ENCODE results near the gene ZNF337. TPM values are rescaled to one million over a fixed set of nuclear protein-coding genes. Genes with fewer than 3 reads are reported as not detected.
"Not testable (repeated sequence)": the region's sequence is repeated elsewhere in the genome, so short reads cannot be mapped to it uniquely, and the experiment has no call there.

Gene ZNF337
- total RNA-seq, 1 donor from 2014 or later = 14.1 TPM

DNA sequence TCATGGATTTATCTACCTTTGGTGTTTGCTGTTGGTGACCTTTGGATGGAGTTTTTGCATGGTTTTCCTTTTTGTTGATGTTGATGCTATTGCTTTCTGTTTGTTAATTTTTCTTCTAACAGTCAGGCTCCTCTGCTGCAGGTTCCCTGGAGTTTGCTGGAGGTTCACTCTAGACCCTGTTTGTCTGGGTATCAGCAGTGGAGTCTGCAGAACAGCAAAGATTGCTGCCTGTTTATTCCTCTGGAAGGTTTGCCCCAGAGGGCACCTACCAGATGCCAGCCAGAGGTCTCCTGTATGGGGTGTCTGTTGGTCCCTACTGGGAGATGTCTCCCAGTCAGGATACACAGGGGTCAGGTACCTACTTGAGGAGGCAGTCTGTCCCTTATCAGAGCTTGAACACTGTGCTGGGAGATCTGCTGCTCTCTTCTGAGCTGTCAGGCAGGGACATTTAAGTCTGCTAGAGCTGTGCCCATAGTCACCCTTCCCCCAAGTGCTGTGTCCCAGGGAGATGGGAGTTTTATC lies 9.2 kb upstream of the ZNF337 start:
- Histone ChIP-seq H3K9me3 (peaks cover 4% of the 10 kb centered on the region), H3K36me3 (no peaks in the 10 kb centered on the region), H3K4me1 (no peaks in the 10 kb centered on the region), H3K4me3 (no peak overlapping the region), H3K27ac (no peak overlapping the region), H3K27me3 (ENCODE audit: low read depth) (no peaks in the 10 kb centered on the region)
- DNase-seq (no peak), ATAC-seq (no peak)
- TF ChIP-seq, protein P1, sequence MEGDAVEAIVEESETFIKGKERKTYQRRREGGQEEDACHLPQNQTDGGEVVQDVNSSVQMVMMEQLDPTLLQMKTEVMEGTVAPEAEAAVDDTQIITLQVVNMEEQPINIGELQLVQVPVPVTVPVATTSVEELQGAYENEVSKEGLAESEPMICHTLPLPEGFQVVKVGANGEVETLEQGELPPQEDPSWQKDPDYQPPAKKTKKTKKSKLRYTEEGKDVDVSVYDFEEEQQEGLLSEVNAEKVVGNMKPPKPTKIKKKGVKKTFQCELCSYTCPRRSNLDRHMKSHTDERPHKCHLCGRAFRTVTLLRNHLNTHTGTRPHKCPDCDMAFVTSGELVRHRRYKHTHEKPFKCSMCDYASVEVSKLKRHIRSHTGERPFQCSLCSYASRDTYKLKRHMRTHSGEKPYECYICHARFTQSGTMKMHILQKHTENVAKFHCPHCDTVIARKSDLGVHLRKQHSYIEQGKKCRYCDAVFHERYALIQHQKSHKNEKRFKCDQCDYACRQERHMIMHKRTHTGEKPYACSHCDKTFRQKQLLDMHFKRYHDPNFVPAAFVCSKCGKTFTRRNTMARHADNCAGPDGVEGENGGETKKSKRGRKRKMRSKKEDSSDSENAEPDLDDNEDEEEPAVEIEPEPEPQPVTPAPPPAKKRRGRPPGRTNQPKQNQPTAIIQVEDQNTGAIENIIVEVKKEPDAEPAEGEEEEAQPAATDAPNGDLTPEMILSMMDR (IDR thresholded peaks at IDR 0.05) = no peak
- intact Hi-C loops (cut with DNase I) = no loop called here

DNA sequence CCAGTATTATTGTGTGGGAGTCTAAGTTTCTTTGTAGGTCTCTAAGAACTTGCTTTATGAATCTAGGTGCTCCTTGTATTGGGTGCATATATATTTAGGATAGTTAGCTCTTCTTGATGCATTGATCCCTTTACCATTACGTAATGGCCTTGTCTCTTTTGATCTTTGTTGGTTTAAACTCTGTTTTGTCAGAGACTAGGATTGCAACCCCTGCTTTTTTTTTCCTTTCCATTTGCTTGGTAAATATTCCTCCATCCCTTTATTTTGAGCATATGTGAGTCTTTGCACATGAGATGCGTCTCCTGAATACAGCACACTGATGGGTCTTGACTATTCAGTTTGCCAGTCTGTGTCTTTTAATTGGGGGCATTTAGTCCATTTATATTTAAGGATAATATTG lies 7.7 kb upstream of the ZNF337 start:
- H3K27ac ChIP-seq; H3K4me1 ChIP-seq; H3K4me3 ChIP-seq; DNase-seq; intact Hi-C loops (cut with DNase I); H3K36me3 ChIP-seq; H3K27me3 ChIP-seq (ENCODE audit: low read depth); ATAC-seq: not testable (repeated sequence)
- H3K9me3 ChIP-seq = peaks cover 18% of the 10 kb centered on the region

DNA sequence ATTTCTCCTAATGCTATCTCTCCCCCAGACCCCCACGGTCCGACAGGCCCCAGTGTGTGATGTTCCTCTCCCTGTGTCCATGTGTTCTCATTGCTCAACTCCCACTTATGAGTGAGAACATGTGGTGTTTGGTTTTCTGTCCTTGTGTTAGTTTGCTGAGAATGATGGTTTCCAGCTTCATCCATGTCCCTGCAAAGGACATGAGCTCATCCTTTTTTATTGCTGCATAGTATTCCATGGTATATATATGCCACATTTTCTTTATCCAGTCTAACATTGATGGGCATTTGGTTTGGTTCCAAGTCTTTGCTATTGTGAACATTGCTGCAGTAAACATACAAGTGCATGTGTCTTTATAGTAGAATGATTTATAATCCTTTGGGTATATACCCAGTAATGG lies 4.2 kb upstream of the ZNF337 start:
- H3K27ac ChIP-seq; H3K4me1 ChIP-seq; H3K4me3 ChIP-seq; DNase-seq; H3K27me3 ChIP-seq (ENCODE audit: low read depth); intact Hi-C loops (cut with DNase I); ATAC-seq; H3K36me3 ChIP-seq: not testable (repeated sequence)
- peaks cover 20% of the 10 kb centered on the region for H3K9me3 ChIP-seq

DNA sequence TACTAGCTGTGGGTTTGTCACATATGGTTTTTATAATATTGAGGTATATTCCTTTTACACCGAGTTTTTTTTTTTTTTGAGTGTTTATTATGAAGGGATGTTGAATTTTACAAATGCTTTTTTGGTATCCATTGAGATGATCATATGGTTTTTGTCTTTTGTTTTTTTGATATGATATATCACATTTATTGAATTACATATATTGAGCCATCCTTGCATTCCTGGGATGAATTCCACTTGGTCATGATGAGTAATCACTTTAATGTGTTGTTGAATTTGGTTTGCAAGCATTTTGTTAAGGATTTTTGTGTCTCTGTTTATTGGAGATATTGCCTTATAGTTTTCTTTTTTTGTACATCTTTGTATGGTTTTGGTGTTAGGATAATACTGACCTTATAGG lies 3.3 kb upstream of the ZNF337 start:
- TF ChIP-seq, protein P1 (IDR thresholded peaks at IDR 0.05) = no peak

DNA sequence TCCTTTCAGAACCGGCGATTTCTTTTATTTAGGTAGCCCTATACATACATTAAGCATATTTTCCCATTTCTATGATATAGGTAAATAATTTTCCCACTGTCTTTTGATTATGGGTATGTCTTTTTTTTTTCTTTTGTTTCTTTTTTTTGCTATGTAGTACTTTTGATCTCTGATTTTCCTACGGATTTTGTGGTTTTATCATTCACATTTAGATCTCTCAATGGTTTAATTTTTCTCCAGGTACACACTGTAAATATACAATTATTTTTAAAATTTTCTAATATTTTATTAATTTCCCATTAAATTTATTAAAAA lies 436 bp upstream of the ZNF337 start:
- no peak for DNase-seq
- H3K27ac ChIP-seq = peak overlapping the region; percentile 94

More for the DNA sequence above, 3.3 kb upstream of the ZNF337 start:
- DNase-seq (no peak), ATAC-seq (no peak)
- Histone ChIP-seq H3K4me3 (no peak overlapping the region), H3K36me3 (no peaks in the 10 kb centered on the region), H3K4me1 (peaks cover 15% of the 10 kb centered on the region), H3K9me3 (peaks cover 20% of the 10 kb centered on the region), H3K27me3 (ENCODE audit: low read depth) (no peaks in the 10 kb centered on the region), H3K27ac (no peak overlapping the region)
- intact Hi-C loops (cut with DNase I) = no loop called here

DNA sequence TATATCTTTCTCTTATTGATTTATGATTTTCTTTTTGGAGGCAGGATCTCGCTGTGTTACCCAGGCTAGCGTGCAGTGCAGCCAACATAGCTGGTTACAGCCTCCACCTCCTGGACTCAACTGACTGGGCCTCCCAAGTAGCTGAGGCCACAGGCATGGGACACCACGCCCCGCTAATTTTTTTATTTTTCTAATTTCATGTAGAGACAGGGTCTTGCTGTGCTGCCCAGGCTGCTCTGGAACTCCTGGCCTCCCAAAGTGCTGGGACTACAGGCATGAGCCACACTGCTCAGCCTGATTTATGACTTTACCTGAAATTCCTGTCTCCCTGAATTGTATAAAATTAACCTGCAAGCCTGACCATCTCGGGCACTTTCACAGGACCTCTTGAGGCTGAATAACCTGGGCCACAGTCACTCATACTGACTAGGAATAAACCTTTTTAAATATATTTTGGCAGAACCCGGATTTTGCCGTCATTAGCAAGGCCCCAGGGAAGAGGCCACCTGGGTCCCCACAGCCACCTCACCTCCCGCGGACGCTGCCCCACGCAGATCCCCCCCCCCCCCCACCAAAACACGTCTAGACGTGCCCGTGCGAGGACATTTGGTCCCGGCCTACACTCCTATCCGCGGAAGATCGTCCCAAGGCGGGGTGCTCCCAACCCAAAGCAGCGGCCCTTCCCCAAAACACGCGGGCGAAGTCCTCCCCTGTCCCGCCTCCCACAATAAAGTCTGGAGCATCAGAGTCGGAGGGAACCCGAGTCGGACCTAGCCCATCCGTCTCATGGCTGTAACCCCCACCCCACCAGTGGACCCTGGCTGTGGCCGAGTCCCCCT lies 902 bp downstream of the ZNF337 start:
- Histone ChIP-seq H3K27ac (peak overlapping the region; percentile 94), H3K4me1 (peaks cover 15% of the 10 kb centered on the region), H3K9me3 (peaks cover 15% of the 10 kb centered on the region), H3K4me3 (peak overlapping the region; percentile 94), H3K36me3 (peaks cover 14% of the 10 kb centered on the region), H3K27me3 (ENCODE audit: low read depth) (no peaks in the 10 kb centered on the region)
- TF ChIP-seq, protein P1 (IDR thresholded peaks at IDR 0.05) = no peak
- DNase-seq = no peak
- intact Hi-C loops (cut with DNase I) = no loop called here
- ATAC-seq = peak; percentile 35 to 40

More for the DNA sequence above, 436 bp upstream of the ZNF337 start:
- intact Hi-C loops (cut with DNase I) = no loop called here
- Histone ChIP-seq H3K9me3 (peaks cover 20% of the 10 kb centered on the region), H3K27me3 (ENCODE audit: low read depth) (no peaks in the 10 kb centered on the region), H3K36me3 (peaks cover 2% of the 10 kb centered on the region), H3K4me1 (peaks cover 15% of the 10 kb centered on the region), H3K4me3 (peak overlapping the region; percentile 94)
- no peak for ATAC-seq
- TF ChIP-seq, protein P1 (IDR thresholded peaks at IDR 0.05) = no peak

Data from lower lobe of right lung (tissue), 2 donors.